ENCODE results near the gene C1orf105.
A peak's percentile ranks its signal among the peaks of the same experiment; 100 is the strongest.

The C1orf105 gene

GRCh38 chr1:172397221-172397620 lies 23.3 kb upstream of the C1orf105 start:
- DNase-seq (ENCODE audit: low read depth in 2 of 2), result no peak

GRCh38 chr1:172397633-172398032 lies 22.9 kb upstream of the C1orf105 start:
- DNase-seq (ENCODE audit: low read depth in 2 of 2), result no peak

- no peak for DNase-seq (ENCODE audit: low read depth in 2 of 2)
These were observed 22.3 kb upstream of the C1orf105 start for GRCh38 chr1:172398193-172398592.

DNA sequence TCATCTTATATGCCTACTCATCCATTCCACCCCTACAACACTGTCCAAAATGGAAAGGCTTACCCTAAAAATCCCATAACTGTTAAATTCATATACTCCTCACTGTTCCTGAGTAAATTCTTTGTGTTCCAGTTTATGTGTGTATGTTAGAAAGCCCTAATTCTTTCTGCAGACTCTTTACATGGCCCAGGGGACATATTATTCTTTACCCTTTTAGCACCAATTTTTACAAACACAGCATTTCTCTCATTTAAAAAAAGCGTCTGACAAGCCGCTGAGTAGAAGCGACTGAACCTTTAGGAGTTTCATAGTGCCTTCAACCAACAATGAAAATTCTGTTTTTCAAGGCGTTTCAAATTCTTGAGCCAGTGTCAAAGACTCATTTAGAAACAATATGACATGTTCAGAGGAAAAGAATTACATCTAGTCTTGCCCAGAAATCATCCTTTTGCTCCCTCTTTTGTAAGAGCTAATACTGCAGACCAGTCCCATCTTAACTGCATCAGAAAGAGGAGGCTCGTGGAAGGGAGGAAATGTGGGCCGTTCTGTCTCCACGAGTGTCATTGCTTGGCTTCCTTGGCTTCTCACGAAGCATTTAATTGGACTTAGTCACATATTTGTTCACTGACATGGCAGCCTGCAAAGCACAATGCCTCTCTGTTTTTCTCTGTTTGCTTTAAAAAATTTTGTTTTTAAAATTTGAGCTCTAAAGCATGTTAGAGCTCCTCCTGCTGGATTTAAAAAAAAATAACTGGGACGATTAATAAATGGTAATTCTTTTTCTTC lies 21.3 kb upstream of the C1orf105 start:
- DNase-seq (ENCODE audit: low read depth in 2 of 2), result peak in 1 of 2 donors; percentile 14

DNA sequence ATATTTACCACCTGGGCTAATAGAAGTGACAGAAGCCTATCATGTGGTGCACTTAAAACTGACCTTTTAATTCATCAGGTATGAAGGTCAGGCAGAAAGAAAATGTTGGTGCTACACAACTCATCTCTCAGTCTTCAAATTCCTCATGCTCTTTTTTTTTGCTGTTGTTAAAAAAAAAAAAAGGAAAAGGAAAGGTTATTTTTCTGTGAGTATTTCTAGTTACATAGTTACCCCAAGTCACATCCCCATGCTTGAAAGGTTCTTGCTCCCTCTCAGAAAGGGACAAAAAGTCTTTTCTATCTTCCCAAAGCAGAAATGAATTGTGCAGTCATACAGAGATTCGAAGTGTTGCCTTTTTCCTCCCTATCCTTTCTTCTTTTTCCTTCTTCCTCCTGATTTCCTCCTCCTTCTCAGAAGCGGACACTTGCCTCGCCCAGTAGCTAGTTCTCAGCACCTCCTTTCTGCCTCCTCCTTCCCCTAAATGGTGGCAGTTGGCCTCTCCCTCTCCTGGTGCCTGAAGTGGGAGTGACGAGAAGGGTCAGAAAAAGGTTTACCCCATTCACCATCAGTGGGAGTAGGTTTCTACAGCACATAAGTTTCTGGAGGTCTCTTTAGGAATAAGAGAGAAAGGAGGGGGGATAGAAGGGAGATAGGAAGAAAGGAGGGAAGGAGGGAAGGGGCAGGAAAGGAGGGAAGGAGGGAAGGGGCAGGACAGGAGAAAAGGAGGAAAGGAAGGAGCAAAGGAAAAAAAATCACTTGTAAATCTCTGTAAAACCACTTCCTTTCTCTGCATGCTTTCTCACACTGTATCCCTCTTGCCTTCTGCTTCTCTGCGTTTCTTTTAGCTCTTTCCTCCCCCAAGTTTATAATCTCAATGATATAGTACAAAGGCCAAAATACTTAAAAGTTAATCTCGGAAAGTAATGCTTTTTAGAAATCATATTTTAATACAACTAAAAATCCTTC lies 20.4 kb upstream of the C1orf105 start:
- DNase-seq (ENCODE audit: low read depth in 2 of 2), result no peak

DNA sequence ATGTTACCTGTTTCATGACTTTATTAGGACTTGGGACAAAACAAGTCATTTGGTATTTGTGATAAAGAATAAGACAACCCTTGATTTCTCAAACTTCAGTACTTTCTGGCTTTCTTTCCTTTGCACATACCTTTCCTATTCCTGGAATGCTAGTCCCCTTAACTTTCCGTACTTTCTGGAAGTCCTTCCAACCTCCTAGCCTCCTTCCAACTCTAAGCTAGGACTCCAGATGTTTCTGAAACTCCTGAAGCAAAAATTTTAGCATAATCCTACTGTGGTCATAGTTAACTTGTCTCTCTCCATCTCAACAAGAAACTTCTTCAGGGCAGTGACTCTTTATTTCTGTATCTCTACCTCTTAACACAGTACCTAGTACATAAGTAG lies 19.8 kb upstream of the C1orf105 start:
- DNase-seq (ENCODE audit: low read depth in 2 of 2), result no peak

DNA sequence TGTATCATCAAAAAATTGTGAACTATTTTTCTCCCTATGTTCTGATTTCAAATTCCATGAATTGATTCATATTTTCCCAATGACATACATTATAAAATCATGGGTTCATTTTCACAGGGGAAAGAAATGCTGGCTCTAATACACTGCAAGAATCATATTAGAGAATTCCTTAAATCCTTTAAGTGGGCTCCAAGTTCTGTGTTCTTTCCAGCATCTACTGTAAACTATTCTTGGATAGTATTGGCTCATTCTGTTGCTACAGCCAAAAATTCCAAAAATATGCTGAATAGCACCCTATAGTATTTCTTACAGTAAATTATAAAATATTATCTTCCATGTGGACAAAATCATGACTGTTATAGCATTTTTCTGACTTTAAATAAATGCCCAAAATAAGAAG lies 19.0 kb upstream of the C1orf105 start:
- DNase-seq (ENCODE audit: low read depth in 2 of 2), result no peak

DNA sequence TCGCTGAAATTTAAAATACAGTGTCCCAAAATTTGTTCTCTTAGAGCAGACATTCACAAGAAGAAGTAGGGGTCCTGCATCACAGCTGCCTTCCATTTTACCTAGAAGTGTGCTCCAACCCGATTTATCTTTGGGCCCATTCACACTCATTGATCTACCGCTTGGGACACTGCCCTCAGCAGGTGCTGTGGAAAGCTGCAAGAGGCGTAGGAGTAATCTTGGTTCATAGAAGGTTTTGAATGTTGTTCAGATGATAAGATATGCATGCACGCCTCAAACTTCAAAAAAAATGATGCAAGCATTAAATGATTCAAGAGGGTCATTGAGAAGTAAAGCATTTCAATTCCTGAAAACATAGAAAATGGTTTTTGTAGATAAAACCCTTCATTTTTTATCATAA lies 18.6 kb upstream of the C1orf105 start:
- no peak for DNase-seq (ENCODE audit: low read depth in 2 of 2)

DNA sequence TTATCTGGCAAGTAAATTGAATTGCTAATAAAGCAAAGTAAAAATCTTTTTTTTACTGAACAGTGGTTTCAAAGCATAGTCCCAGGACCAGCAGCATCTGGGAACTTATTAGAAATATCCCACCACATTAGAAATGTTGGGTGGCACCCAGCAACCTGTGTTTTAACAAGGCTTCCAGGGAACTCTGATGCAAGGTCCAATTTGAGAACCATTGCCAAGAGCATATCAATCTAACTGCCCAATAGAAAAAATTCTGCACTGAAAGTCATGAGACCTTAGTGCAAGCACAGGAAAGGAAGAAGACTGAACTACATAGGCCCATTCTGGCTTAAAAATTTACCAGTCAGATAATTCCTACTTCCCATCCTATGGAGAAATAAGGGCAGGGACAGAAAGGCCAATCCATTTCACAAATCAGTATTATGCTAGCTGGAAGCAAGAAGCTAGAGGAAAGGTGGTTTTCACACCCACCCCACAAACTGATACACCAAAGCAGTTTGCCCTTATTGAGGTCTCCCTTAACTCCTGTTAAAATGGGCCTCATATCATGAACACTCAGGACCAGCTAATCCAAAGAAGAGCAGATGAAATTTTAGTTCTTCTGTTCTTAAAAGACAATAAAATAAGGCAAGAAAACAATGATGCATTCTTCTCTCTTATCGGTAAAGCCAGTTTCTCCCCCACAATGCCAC lies 17.5 kb upstream of the C1orf105 start:
- DNase-seq (ENCODE audit: low read depth in 2 of 2), result no peak

DNA sequence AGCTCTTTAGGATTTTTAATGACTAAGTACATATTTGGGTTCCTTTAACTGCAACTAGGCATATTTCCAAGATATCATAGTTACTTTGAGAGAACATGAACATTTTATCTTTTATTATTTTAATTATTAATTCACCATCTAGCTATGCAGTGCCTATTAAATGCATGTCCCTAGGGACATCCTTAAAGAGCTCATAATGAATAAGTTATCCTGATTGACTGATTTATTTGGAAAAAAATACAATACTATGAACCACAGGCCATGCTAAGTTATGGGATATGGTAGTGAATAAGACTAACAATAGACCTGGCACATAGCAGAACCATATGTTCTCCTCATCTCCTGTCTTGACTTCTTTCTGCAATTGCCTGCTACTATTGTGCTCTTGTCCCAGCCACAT lies 16.4 kb upstream of the C1orf105 start:
- DNase-seq (ENCODE audit: low read depth in 2 of 2), result no peak

- DNase-seq (ENCODE audit: low read depth in 2 of 2), result no peak
These were observed 14.6 kb upstream of the C1orf105 start for GRCh38 chr1:172405912-172406311.

DNA sequence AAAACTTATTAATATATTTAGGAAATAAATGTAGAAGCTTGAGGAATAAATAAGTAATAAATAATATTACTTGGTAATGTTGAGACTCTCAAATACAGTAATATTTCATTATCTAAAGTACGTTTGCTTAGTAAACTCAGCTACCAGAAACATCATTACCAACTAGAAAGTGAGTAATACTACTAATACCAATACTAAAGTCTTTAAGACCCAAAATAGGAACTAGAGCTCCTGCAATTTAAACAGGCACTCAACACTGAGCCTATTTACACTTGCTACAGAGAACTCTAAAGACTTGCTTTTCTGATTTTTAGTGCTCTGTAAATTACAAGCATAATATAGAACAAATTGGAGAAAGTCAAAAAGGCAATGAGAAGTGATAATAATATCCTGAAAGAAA lies 13.5 kb upstream of the C1orf105 start:
- DNase-seq (ENCODE audit: low read depth in 2 of 2), result no peak

- DNase-seq (ENCODE audit: low read depth in 2 of 2), result no peak
These were observed 11.5 kb upstream of the C1orf105 start for GRCh38 chr1:172408958-172409357.

DNA sequence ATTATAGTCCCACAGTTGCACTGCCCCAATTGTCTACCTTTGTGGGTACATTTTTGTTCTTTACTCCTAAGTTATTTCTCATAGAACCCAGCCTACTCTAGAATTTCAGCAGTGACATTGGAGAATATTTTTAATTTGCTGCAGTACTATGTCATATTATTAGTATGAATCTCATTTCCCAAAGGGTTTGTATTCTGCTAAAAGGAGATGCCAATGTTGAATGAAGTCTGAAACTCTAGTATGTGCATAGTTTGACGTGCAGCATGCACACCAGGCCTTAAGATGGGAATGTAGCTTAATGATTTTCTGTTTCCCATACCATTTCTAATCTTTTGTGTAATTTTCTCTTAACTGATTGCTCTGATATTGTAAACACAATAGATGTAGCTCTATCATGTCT lies 10.5 kb upstream of the C1orf105 start:
- no peak for DNase-seq (ENCODE audit: low read depth in 2 of 2)

- no peak for DNase-seq (ENCODE audit: low read depth in 2 of 2)
These were observed 8.6 kb upstream of the C1orf105 start for GRCh38 chr1:172411791-172412338.

- no peak for DNase-seq (ENCODE audit: low read depth in 2 of 2)
These were observed 6.2 kb upstream of the C1orf105 start for GRCh38 chr1:172414331-172414730.

- DNase-seq (ENCODE audit: low read depth in 2 of 2), result no peak
These were observed 3.9 kb upstream of the C1orf105 start for GRCh38 chr1:172416496-172417035.

DNA sequence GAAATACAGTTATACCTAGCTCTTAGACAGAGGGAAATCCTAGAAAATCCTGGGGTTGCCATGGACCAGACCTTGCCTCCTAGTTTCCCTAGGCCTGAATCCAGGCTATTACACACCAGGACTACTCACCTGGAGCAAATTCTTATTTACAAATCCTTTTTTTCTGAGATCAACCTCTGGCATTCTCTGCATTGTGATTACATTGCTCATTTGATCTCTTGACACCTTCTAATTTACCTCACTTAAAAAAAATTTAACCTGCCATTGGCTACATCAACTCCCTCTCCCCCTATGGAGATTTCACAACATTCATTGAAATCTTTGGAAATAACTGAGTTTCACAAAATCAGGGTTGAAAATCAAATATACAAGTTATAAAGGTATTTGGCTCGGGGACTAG lies 2.9 kb upstream of the C1orf105 start:
- DNase-seq (ENCODE audit: low read depth in 2 of 2), result no peak

- no peak for DNase-seq (ENCODE audit: low read depth in 2 of 2)
These were observed 1.6 kb downstream of the C1orf105 start for GRCh38 chr1:172421974-172422604.

DNA sequence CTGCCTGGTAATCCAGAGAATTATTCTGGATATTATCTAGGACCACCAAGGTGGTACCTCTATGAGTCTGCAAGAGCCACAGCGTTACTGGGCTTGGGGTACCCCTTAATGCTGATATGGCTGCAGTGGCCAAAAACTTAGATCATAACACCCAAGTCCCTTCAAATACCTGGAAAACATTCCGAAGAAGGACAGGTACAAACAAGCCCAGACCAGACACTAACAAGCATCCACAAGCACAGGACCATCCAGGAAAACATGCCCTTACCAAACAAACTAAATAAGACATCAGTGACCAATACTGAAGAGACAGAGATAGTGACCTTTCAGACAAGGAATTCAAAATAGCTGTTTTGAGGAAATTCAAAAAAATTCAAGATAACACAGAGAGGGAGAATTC lies 2.9 kb downstream of the C1orf105 start:
- DNase-seq (ENCODE audit: low read depth in 2 of 2), result no peak

DNA sequence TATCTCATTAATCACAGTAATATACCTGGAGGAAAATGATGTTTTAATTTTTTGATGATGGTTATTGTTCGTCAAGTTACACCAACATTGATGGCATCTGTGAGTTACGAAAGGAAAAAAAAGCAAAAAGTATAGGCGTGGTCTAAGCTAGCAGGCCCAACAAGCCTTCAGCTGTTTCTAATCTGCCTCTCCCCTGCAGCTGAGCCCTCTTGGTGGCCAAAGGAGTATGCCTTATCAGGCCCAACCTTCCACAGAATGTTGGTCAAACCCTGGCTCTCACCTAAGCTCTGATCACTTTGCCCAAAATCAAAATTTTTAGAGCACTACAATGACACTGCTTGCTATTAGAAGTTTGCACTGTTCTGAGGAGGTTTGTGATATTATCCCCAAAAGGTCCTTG lies 4.9 kb downstream of the C1orf105 start:
- no peak for DNase-seq (ENCODE audit: low read depth in 2 of 2)

Measured in stimulated activated CD4-positive, alpha-beta T cell treated with anti-CD3 and anti-CD28 coated beads, Interleukin-1b, Interleukin-23, amount 100 ng/mL, for 4 hours (primary cell).